H1 (cell line): ENCODE results near the gene PPFIBP2. TPM values are rescaled to one million over a fixed set of nuclear protein-coding genes. Genes with fewer than 3 reads are reported as not detected.

Experiments
- CTCF ChIA-PET: fragments of 300-600 bp; sonication (Branson Sonifier 250); formaldehyde crosslinking; loops from one replicate; lab custom pipeline; 2021; ENCODE audit not compliant: partially characterized antibody; lab: Charles Lee
- POLR2A ChIA-PET: fragments of 300-600 bp; sonication (Branson Sonifier 250); formaldehyde crosslinking; loops from one replicate; lab custom pipeline; 2021; ENCODE audit warnings: inconsistent platforms; ENCODE audit not compliant: partially characterized antibody; lab: Charles Lee
- DNase-seq, 2 experiments: peaks; one replicate each; pipeline versions ENCODE4 v3.0.0 to v3.0.0-alpha.2; 2010 to 2022; ENCODE audit warnings: low spot score in 2 of 2, low read depth in 1 of 2, mixed read lengths in 1 of 2
- FAIRE-seq: peaks from 2 replicates; lab custom pipeline; 2011; peaks lifted over from hg19 to GRCh38; lab: Jason Lieb, UNC
- H2AFZ ChIP-seq: 2 replicates; pipeline ENCODE4 v1.8.1; 2012; ENCODE audit warnings: low read length, inconsistent platforms
- H2AK5ac ChIP-seq: 2 replicates; pipeline ENCODE4 v1.6.1; 2013; ENCODE audit warnings: low read depth, low read length
- H2BK120ac ChIP-seq: replicated peaks from 2 replicates; pipeline ENCODE3; 2013; ENCODE audit warnings: low read depth, low read length, inconsistent platforms
- H2BK12ac ChIP-seq: 2 replicates; pipeline ENCODE4 v1.6.1; 2013; ENCODE audit warnings: low read depth, low read length
- H2BK15ac ChIP-seq: 2 replicates; pipeline ENCODE4 v1.6.1; 2013; ENCODE audit warnings: low read length
- H2BK20ac ChIP-seq: 2 replicates; pipeline ENCODE4 v1.6.1; 2013; ENCODE audit warnings: low read length
- H2BK5ac ChIP-seq: 2 replicates; pipeline ENCODE4 v1.6.1; 2013; ENCODE audit warnings: low read depth, low read length
- H3K14ac ChIP-seq: 2 replicates; pipeline ENCODE4 v1.6.1; 2013; ENCODE audit warnings: inconsistent platforms; ENCODE audit not compliant: insufficient read length
- H3K18ac ChIP-seq: 2 replicates; pipeline ENCODE4 v1.6.1; 2013; ENCODE audit warnings: low read length; ENCODE audit errors: extremely low read depth
- H3K23ac ChIP-seq: 2 replicates; pipeline ENCODE4 v1.6.1; 2013; ENCODE audit warnings: inconsistent platforms; ENCODE audit not compliant: insufficient read length
- H3K23me2 ChIP-seq: 2 replicates; pipeline ENCODE4 v1.6.1; 2013; ENCODE audit warnings: low read depth, low read length
- H3K27ac ChIP-seq: 2 replicates; pipeline ENCODE4 v1.6.1; 2011; ENCODE audit warnings: low read depth, low read length, inconsistent platforms
- H3K27me3 ChIP-seq, 4 experiments: replicated peaks in 1 of 4; 1 replicate in 1 of 4; 2 replicates in 3 of 4; pipeline versions ENCODE4 v1.6.1 to v1.8.1; 2011 to 2013; ENCODE audit warnings: low read length in 3 of 4, mild to moderate bottlenecking in 3 of 4, inconsistent platforms in 2 of 4, mixed read lengths in 2 of 4, moderate library complexity in 1 of 4; ENCODE audit not compliant: control insufficient read depth in 3 of 4, insufficient read depth in 3 of 4; ENCODE audit errors: extremely low read depth in 1 of 4
- H3K36me3 ChIP-seq, 4 experiments: 2 replicates each; pipeline versions ENCODE4 v1.6.1 to v1.8.1; 2011 to 2013; ENCODE audit warnings: mild to moderate bottlenecking in 4 of 4, low read length in 3 of 4, moderate library complexity in 2 of 4, control low read depth in 1 of 4, inconsistent platforms in 1 of 4; ENCODE audit not compliant: insufficient read depth in 4 of 4, control insufficient read depth in 2 of 4
- H3K4ac ChIP-seq: replicated peaks from 2 replicates; pipeline ENCODE3; 2013; ENCODE audit warnings: low read length, low read depth, mixed read lengths, inconsistent platforms; ENCODE audit not compliant: insufficient read length
- H3K4me1 ChIP-seq, 4 experiments: replicated peaks in 1 of 4; 1 replicate in 1 of 4; 2 replicates in 3 of 4; pipeline versions ENCODE4 v1.6.1 to v1.8.1; 2011 to 2013; ENCODE audit warnings: low read length in 3 of 4, inconsistent platforms in 2 of 4, mixed read lengths in 1 of 4; ENCODE audit not compliant: insufficient read depth in 4 of 4, control insufficient read depth in 3 of 4
- H3K4me2 ChIP-seq, 2 experiments: 2 replicates each; pipeline versions ENCODE4 v1.6.1 to v1.8.1; 2011 to 2013; ENCODE audit warnings: low read depth in 2 of 2, low read length in 2 of 2, control low read depth in 1 of 2, inconsistent platforms in 1 of 2, mild to moderate bottlenecking in 1 of 2; ENCODE audit not compliant: insufficient read depth in 1 of 2
- H3K4me3 ChIP-seq, 4 experiments: fragments of 200-600, 300-600 bp in 1 of 4; sonication (generic), shearing (Covaris generic), sonication (Bioruptor Twin) in 1 of 4; 2 replicates each; pipeline versions ENCODE4 v1.5.1 to v1.8.1; 2011 to 2016; ENCODE audit warnings: low read length in 4 of 4, low read depth in 3 of 4, control low read depth in 2 of 4, inconsistent platforms in 2 of 4, mild to moderate bottlenecking in 2 of 4, mixed read lengths in 1 of 4, moderate library complexity in 1 of 4; ENCODE audit not compliant: insufficient read depth in 2 of 4; ENCODE audit errors: extremely low read depth in 1 of 4
- H3K56ac ChIP-seq: replicated peaks from 2 replicates; pipeline ENCODE3; 2013; ENCODE audit warnings: low read depth, mild to moderate bottlenecking, mixed read lengths, low read length, inconsistent platforms; ENCODE audit not compliant: insufficient read length
- H3K79me1 ChIP-seq: 2 replicates; pipeline ENCODE4 v1.6.1; 2013; ENCODE audit warnings: low read depth, low read length, control low read depth
- H3K79me2 ChIP-seq, 2 experiments: 2 replicates each; pipeline versions ENCODE4 v1.6.1 to v1.8.1; 2012 to 2013; ENCODE audit warnings: low read length in 2 of 2, mild to moderate bottlenecking in 2 of 2, inconsistent platforms in 1 of 2; ENCODE audit not compliant: insufficient read depth in 2 of 2, control insufficient read depth in 1 of 2
- H3K9ac ChIP-seq, 4 experiments: replicated peaks in 1 of 4; 1 replicate in 1 of 4; 2 replicates in 3 of 4; pipeline versions ENCODE4 v1.6.1 to v1.8.1; 2011 to 2013; ENCODE audit warnings: low read depth in 3 of 4, low read length in 3 of 4, control low read depth in 2 of 4, mild to moderate bottlenecking in 2 of 4, moderate library complexity in 2 of 4, inconsistent platforms in 1 of 4; ENCODE audit errors: extremely low read depth in 1 of 4
- H3K9me3 ChIP-seq, 2 experiments: 2 replicates each; pipeline versions ENCODE4 v1.6.1 to v1.8.1; 2012 to 2013; ENCODE audit warnings: mild to moderate bottlenecking in 2 of 2, moderate library complexity in 2 of 2, control low read depth in 1 of 2, inconsistent platforms in 1 of 2, low read depth in 1 of 2, low read length in 1 of 2, mixed read lengths in 1 of 2; ENCODE audit not compliant: insufficient read depth in 2 of 2
- H4K20me1 ChIP-seq, 2 experiments: replicated peaks in 1 of 2; 2 replicates each; pipeline versions ENCODE3 to v1.8.1; 2011 to 2013; ENCODE audit warnings: inconsistent platforms in 2 of 2, low read length in 2 of 2, mild to moderate bottlenecking in 1 of 2; ENCODE audit not compliant: insufficient read depth in 2 of 2, control insufficient read depth in 1 of 2
- H4K5ac ChIP-seq: 2 replicates; pipeline ENCODE4 v1.6.1; 2013; ENCODE audit warnings: low read length, low read depth, mixed read lengths, inconsistent platforms; ENCODE audit not compliant: insufficient read length
- H4K8ac ChIP-seq: 2 replicates; pipeline ENCODE4 v1.8.0; 2013; ENCODE audit warnings: mild to moderate bottlenecking, moderate library complexity, low read length, inconsistent platforms; ENCODE audit not compliant: insufficient read depth; ENCODE audit errors: extremely low read depth
- H4K91ac ChIP-seq: replicated peaks from 2 replicates; pipeline ENCODE3; 2013; ENCODE audit warnings: low read length, mixed read lengths, inconsistent platforms; ENCODE audit not compliant: insufficient read length
- ASH2L ChIP-seq: fragments of 200-600, 300-600 bp; sonication (generic); IDR thresholded peaks from one replicate; pipeline ENCODE4 v1.7.1; 2017; ENCODE audit warnings: low read length
- BCL11A ChIP-seq, 2 experiments: IDR thresholded peaks; one replicate each; pipeline ENCODE4 v1.6.1; 2011; ENCODE audit warnings: low read depth in 2 of 2, low read length in 2 of 2, mild to moderate bottlenecking in 2 of 2
- CHD2 ChIP-seq: IDR thresholded peaks from 2 replicates; pipeline ENCODE4 v1.6.1; 2012; ENCODE audit warnings: low read length, improper control_type of control experiment
- CTBP2 ChIP-seq: IDR thresholded peaks from 2 replicates; pipeline ENCODE4 v1.7.0; 2011; ENCODE audit warnings: borderline replicate concordance, mild to moderate bottlenecking, moderate library complexity, mixed read lengths, low read length; ENCODE audit not compliant: insufficient read depth, insufficient read length
- SP1 ChIP-seq: IDR thresholded peaks from 2 replicates; pipeline ENCODE4 v1.6.1; 2011; ENCODE audit warnings: low read depth, low read length
- SP2 ChIP-seq: IDR thresholded peaks from 2 replicates; pipeline ENCODE4 v1.6.1; 2012; ENCODE audit warnings: mild to moderate bottlenecking, low read length, inconsistent platforms
- TAF7 ChIP-seq: optimal IDR thresholded peaks from 2 replicates; pipeline ENCODE3; 2011; ENCODE audit warnings: low read depth, mild to moderate bottlenecking, inconsistent platforms, low read length, moderate library complexity, borderline replicate concordance
- TBP ChIP-seq: IDR thresholded peaks from 2 replicates; pipeline ENCODE4 v1.6.1; 2011; ENCODE audit warnings: low read depth, low read length, improper control_type of control experiment
- WGBS, 2 experiments: shearing (Covaris generic) in 1 of 2; methylation state at CpG; one replicate each; pipeline versions ENCODE4 v1.1.6 to v1.1.7; 2013 to 2015; ENCODE audit warnings: low lambda C conversion rate in 2 of 2, mixed read lengths in 2 of 2, inconsistent platforms in 1 of 2, low coverage in 1 of 2, missing lambda C conversion rate in 1 of 2; ENCODE audit not compliant: insufficient replicate concordance in 2 of 2, insufficient coverage in 1 of 2, insufficient read length in 1 of 2; ENCODE audit errors: extremely low coverage in 1 of 2, missing lambda C conversion rate in 1 of 2; 5-methylcytosine and 5-hydroxymethylcytosine counted together
- polyA plus RNA-seq, 7 experiments: library from polyadenylated mRNA; depleted of rRNA in 3 of 7; stranded (reverse) in 5 of 7; unstranded in 2 of 7; fragments of >200 nt in 5 of 7; fragments of 200-250 nt in 2 of 7; gene quantifications; 1 replicate in 5 of 7; 2 replicates in 1 of 7; 4 replicates in 1 of 7; pipeline versions ENCODE4 v1.2.1 to v1.2.3, GENCODE V29; 2011 to 2013; ENCODE audit warnings: missing spikeins in 2 of 7, mixed read lengths in 2 of 7
- total RNA-seq: library from RNA; stranded (reverse); fragmentation: NEBNext Ultra II Directional; extraction: Animal tissue kit (Norgen Biotek cat#: 25700); gene quantifications from 2 replicates; pipeline ENCODE4 v1.2.1, GENCODE V29; 2021
- TF ChIP-seq, protein P1 (sequence below), 3 experiments: IDR thresholded peaks; 1 replicate in 2 of 3; 2 replicates in 1 of 3; pipeline versions ENCODE4 v1.5.1 to v1.6.1; 2011; ENCODE audit warnings: low read length in 3 of 3, mild to moderate bottlenecking in 3 of 3, inconsistent platforms in 2 of 3, low read depth in 1 of 3, moderate library complexity in 1 of 3; ENCODE audit not compliant: insufficient read depth in 1 of 3; ENCODE audit errors: control extremely low read depth in 1 of 3
- TF ChIP-seq, protein P2 (sequence below): IDR thresholded peaks from 2 replicates; pipeline ENCODE4 v1.6.1; 2012; ENCODE audit warnings: inconsistent platforms

The PPFIBP2 gene
- total and polyA plus RNA-seq, 2 of the 8 experiments (the other 6 are each of a cell fraction or from before 2014, with no cell fraction given): 5.5 to 9.8 TPM

DNA sequence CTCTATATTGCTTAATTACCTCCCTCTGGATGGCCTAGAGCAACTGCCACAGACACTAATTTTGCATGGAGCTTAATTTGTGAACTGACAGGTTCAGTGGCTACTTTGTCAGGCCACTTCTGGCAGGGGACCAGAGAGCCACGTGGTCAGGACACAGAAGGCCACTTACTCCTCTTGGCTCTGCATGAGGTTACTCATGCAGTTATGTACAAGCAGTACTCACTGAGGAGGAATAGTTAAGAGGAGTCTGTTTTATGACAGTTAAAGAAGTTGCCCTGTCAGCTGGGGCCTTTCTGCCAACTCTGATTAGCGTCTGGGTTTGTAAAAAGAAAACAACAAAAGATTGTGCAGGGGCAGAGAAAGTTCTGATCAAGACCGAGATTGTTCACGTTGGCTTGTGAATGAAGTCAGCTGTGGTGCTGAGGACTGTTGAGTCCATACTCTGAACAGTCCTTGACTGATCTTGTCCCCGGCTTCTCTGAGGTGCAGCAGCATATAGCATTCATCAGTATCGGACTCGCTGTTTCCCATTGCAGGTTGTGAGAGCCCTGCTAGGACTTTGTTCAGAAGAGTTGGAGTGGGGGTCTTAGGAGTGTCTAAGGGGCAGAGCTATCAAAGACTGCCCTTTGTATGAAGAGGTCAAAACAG is 41.4 kb downstream of the PPFIBP2 start:
- no peak overlapping the region for H3K14ac ChIP-seq
- no peak overlapping the region for H4K91ac ChIP-seq
- ChIA-PET POLR2A (no interaction called here), CTCF (interaction anchor here (0.7 to 2.8 kb wide), 7 partner anchors 10 to 738 kb away, joined by 3 to 10 read pairs (median 3); no protein-coding TSS in a partner anchor)
- no peaks in the 10 kb centered on the region for H3K9me3 ChIP-seq
- no peak overlapping the region for H3K4ac ChIP-seq
- no peak overlapping the region for H2BK120ac ChIP-seq
- H3K23ac ChIP-seq: no peak overlapping the region
- H4K20me1 ChIP-seq: peaks cover 0 to 2% of the 10 kb centered on the region in 2 experiments
- H2AK5ac ChIP-seq: no peak overlapping the region
- WGBS, 2 experiments: 85% methylated on average over 7 of the region's 7 CpGs; no CpG with 5 or more reads in 1 of the 2 experiments
- no peak overlapping the region for H3K18ac ChIP-seq
- peak overlapping the region; percentile 35; the same call in 1 of the 2 replicates for H4K8ac ChIP-seq
- no peak overlapping the region for H3K9ac ChIP-seq
- H2BK15ac ChIP-seq: no peak overlapping the region
- H4K5ac ChIP-seq: no peak overlapping the region
- H3K23me2 ChIP-seq: no peaks in the 10 kb centered on the region
- no peak overlapping the region for H3K4me2 ChIP-seq
- H3K36me3 ChIP-seq: no peaks in the 10 kb centered on the region
- H2AFZ ChIP-seq: no peak overlapping the region
- no peak overlapping the region for H2BK12ac ChIP-seq
- H3K79me1 ChIP-seq: no peaks in the 10 kb centered on the region
- no peaks in the 10 kb centered on the region for H3K27me3 ChIP-seq
- DNase-seq (no peak), FAIRE-seq (no peak)
- H2BK5ac ChIP-seq: no peak overlapping the region
- no peak overlapping the region for H3K4me3 ChIP-seq
- peaks cover 0 to 3% (median 0%) of the 10 kb centered on the region in 4 experiments; a peak in 2 of 7 replicates for H3K4me1 ChIP-seq
- no peaks in the 10 kb centered on the region for H3K79me2 ChIP-seq
- no peak overlapping the region for H3K56ac ChIP-seq
- no peak overlapping the region for H3K27ac ChIP-seq
- H2BK20ac ChIP-seq: no peak overlapping the region
- no peak for TF ChIP-seq SP1
- TF ChIP-seq, protein P1, sequence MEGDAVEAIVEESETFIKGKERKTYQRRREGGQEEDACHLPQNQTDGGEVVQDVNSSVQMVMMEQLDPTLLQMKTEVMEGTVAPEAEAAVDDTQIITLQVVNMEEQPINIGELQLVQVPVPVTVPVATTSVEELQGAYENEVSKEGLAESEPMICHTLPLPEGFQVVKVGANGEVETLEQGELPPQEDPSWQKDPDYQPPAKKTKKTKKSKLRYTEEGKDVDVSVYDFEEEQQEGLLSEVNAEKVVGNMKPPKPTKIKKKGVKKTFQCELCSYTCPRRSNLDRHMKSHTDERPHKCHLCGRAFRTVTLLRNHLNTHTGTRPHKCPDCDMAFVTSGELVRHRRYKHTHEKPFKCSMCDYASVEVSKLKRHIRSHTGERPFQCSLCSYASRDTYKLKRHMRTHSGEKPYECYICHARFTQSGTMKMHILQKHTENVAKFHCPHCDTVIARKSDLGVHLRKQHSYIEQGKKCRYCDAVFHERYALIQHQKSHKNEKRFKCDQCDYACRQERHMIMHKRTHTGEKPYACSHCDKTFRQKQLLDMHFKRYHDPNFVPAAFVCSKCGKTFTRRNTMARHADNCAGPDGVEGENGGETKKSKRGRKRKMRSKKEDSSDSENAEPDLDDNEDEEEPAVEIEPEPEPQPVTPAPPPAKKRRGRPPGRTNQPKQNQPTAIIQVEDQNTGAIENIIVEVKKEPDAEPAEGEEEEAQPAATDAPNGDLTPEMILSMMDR (IDR thresholded peaks at IDR 0.05; ENCODE audit: control extremely low read depth in 1 of 3, insufficient read depth in 1 of 3, low read depth in 1 of 3, low read length in 3 of 3): no peak
- TF ChIP-seq ASH2L: no peak
- no peak for TF ChIP-seq SP2
- no peak for TF ChIP-seq BCL11A (IDR thresholded peaks at IDR 0.05; ENCODE audit: low read depth in 2 of 2, low read length in 2 of 2)
- TF ChIP-seq TAF7: no peak
- no peak for TF ChIP-seq CHD2
- TF ChIP-seq CTBP2: no peak
- TF ChIP-seq, protein P2, sequence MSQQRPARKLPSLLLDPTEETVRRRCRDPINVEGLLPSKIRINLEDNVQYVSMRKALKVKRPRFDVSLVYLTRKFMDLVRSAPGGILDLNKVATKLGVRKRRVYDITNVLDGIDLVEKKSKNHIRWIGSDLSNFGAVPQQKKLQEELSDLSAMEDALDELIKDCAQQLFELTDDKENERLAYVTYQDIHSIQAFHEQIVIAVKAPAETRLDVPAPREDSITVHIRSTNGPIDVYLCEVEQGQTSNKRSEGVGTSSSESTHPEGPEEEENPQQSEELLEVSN: no peak
- no peak for TF ChIP-seq TBP
